Activated CD4-positive, alpha-beta T cell treated with anti-CD3 and anti-CD28 coated beads, Interleukin-2, Interleukin-4, amounts not matched to agents 100 ng/mL and 50 ng/mL, durations not matched to agents 16 hours and 8 hours (primary cell): ENCODE measurements around the gene ZNF189.
"Not testable (repeated sequence)": the region's sequence is repeated elsewhere in the genome, so short reads cannot be mapped to it uniquely, and the experiment has no call there.

Source experiments
- DNase-seq: peaks from one replicate; pipeline ENCODE4 v3.0.0-alpha.2; 2020; ENCODE audit warnings: low spot score

Gene ZNF189

DNA sequence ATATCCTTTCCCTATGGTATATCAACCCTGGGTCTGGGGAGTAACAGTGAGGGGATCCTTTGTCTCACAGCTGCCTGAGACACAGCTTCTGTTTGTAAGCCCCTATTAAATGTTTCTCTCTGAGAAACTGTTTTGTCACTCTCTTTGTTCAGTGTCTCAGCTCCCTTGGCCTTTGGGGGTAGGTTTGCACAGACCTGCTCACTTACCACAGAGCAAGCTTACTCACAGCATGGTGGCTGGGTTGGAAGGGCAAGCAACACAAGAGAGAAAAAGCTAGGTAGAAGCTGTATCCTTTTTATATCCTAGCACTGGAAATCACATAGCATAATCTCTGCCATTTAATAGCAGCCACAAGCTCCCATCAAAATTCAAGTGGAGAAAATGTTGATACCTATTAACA, 18.4 kb upstream of the ZNF189 start:
- DNase-seq: no peak

DNA sequence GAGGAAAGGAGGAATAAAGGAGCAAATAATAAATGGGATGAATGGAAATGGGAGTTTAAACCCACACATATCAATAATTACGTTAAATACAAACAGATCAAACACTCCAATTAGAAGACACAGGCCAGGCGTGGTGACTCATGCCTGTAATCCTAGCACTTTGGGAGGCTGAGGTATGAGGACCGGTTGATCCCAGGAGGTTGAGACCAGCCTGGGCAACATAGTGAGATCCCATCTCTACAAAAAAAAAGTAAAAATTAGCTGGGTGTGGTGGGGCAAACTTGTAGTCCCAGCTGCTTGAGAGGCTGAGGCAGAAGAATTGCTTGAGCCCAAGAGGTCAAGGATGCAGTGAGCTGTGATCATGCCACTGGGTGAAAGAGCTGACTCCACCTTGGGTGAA, 17.5 kb upstream of the ZNF189 start:
- DNase-seq: no peak

DNA sequence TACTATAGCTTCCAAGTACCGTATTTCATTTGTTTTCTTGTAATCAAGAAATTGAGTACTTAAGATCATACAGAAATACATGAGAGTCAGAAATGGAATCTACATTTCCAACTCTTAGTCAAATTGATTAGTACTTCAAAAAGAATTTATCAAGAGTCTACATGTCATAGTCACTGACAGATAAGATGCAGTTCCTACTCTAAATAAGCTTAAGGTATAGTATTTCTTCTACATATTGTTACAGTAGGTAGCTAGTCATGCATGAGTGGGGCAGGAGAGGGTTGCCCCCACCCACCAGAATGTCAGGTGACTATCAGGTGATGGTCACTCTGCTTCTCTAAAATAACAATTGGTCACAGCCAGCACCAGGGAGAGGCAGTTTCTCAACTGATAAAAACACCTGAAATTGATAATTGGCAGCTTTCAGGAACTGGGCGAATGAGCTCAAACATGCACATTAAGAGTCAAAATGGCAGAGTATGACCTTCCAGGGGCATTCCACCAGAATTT, 16.8 kb upstream of the ZNF189 start:
- no peak for DNase-seq

DNA sequence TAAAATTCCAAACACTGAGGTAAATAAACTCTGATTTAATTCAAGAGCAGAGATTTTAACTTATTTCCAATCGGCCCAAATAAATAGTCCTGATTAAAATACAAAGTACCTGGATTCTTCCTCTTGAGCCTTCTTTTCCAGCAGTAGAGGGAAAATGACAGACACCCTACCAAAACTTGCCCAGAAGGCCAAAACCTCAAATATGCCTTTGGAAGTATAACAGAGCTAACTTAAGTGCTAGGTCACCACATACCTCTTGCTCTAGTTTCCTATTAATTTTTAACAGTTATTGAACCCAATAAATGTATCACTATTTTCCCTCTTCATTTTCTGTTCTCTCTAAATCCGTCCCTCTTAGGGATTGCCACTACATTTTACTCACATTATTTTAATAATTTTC, 15.3 kb upstream of the ZNF189 start:
- no peak for DNase-seq

DNA sequence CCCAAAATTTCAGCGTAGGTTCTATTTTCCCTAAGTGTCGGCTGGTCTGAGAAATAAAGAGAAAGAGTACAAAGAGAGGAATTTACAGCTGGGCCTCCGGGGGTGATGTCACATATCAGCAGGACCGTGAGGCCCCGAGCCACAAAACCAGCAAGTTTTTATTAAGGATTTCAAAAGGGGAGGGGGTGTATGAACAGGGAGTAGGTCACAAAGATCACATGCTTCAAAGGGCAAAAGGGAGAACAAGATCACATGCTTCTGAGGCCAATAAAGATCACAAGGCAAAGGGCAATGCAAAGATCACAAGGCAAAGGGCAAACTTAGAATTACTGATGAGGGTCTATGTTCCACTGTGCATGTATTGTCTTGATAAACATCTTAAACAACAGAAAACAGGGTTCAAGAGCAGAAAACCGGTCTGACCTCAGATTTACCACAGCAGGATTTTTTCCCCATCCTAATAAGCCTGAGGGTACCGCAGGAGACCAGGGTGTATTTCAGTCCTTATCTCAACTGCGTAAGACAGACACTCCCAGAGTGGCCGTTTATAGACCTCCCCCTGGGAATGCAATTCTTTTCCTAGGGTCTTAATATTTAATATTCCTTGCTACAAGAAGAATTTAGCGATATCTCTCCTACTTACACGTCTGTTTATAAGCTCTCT, 13.6 kb upstream of the ZNF189 start, which contains the start of gene BAAT:
BAAT (minus strand) TSS at position 134 of the 664 bp plus-strand sequence. CDS start 13,602 bp downstream, outside the sequence.
- DNase-seq: not testable (repeated sequence)

DNA sequence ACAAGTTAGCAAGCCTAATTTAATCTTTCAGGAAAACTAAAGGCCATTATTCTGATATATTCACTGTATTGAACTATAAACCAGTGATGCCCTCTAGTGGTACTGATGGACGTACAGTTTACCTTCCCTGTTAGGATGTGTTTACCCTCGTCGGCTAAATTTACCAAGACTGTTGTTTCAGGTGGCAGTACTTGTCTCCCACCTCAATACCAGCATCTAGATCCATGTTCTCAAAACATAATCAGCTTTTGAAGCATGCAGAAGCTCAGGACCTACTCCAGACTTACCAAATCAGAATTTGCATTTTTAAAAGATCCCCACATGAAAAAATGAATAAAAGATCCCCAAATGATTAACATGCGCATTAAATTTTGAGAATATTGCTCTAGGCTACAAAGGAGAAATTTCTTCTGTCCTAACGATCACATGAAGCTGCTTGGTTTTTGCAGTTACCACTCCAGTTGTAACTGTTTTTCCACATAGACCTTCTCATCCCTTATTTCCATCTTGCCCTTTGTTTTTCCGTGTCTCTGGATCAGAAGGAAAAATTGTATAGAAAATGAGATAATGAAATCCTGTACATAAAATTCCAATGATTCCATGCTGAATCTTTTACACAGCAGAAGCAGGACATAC, 10.7 kb upstream of the ZNF189 start:
- DNase-seq: peak; percentile 35

DNA sequence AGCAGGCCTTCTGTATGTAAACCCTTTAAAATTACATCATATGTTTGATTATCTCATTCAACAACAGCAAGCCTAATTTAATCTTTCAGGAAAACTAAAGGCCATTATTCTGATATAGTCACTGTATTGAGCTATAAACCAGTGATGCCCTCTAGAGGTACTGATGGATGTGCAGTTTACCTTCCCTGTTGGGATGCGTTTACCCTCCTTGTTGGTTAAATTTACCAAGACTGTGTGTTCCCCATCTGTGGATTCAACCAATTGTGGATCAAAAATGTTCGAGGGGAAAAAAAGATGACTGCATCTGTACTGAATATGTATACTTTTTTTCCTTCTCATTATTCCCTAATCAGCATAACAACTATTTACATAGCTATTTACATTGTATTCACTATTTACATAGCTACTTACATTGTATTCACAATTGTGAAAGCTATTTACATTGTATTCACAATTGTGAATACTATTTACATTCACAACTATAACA, 10.1 kb upstream of the ZNF189 start:
- no peak for DNase-seq

DNA sequence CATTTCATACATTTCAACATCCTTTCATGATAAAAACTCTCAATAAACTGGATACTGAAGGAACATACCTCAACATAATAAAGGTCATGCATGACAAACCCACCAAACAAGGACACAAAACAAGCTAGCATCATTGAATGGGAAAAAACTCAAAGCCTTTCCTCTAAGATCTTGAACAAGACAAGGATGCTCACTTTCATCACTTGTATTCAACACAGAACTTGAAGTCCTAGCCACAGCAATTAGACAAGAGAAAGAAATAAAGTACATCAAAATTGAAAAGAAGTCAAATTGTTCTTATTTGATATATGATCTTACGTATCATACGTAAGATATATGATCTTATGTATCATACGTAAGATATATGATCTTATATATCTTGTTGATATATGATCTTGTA, 5.5 kb upstream of the ZNF189 start:
- no peak for DNase-seq

DNA sequence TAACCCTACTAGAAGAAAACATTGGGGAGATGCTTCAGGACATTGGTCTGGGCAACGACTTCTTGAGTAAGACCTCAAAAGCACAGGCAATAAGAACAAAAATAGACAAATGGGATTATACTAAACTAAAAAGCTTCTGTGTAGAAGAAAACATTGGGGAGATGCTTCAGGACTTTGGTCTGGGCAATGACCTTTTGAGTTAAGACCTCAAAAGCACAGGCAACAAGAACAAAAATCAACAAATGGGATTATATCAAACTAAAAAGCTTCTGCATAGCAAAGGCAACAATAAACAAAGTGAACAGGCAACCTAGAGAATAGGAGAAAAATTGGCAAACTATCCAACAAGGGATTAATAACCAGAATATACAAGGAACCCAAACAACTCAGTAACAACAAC, 4.0 kb upstream of the ZNF189 start:
- no peak for DNase-seq

DNA sequence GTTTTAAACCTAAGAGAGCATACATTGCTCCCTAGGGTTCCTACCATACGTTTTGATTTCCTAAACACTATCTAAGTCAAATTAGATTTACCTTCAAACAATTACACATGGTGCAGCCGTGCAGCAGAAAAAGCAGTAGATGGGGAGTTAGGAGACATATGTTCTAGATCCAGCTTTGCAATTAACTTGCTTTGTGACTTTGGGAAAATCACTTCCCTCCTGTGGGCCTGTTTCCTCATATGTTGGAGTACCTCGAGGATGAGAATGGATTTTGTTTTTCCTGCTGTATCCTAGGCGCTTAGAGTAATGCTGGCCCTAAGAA, 944 bp upstream of the ZNF189 start:
- DNase-seq: no peak

DNA sequence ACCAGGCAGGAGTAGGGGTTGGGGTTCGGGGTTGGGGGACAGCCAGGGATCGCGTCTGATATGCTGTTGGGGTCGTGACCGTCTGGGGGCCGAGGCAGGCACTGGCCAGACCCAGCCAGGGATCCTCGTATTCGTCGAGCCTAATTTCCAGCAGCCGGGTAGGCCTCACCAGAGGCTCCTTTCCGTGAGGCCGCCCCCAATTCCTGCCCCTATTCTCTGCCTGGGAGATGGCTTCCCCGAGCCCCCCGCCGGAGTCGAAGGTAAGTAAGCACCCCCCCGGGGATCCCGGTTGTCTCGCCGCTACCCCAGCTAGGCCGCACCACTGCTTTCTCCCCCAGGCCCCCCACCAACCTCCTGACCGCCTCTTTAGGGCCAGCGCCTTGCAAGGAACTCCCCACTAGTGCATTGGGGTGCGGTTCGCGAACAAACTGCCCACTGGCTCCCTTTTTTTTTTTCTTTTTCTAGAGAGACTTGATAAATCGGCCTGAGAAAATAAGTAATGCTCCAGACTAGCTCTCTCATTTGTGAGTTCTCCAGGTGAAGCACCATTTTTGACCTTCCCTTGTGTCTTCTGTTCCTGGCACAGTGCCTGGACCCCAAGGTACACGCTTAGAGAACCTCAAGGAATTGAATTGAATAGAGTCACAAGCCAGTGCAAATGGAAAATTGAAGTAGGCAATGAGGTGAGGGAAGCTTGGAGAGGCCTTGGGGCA, 435 bp downstream of the ZNF189 start:
- no peak for DNase-seq

DNA sequence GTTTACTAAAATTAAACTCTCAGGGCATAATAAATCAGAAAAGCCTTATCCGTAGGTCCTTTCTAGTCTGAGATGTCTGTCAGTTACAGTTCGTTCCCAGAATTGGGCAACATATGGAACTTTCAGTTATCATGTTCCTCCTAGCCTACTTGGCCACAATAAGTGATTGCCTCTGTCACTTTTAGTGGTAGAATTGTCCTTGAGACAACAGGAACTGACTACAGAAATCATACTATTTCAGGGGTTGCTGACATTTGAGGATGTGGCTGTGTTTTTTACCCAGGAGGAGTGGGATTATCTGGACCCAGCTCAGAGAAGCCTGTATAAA, 956 bp downstream of the ZNF189 start:
- DNase-seq: no peak

DNA sequence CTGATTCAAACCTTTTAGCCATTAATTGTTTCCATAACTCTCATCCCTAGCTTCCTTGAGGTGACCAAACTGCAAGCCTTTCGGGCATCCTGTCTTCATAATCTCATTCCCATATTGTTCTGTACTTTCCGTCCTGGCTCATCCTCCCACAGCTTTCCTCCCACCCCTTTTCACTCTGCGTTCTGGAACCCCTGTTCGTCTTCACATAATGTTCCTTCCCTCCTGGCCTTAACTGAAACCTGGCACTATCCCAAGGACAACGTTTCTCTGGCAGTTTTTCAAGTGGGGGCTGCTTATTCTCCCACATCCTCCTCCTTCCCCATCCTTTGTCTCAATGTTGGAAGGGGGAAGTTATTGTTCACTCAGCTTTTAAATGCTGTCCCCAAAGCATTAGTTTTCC, 1.5 kb downstream of the ZNF189 start:
- no peak for DNase-seq

DNA sequence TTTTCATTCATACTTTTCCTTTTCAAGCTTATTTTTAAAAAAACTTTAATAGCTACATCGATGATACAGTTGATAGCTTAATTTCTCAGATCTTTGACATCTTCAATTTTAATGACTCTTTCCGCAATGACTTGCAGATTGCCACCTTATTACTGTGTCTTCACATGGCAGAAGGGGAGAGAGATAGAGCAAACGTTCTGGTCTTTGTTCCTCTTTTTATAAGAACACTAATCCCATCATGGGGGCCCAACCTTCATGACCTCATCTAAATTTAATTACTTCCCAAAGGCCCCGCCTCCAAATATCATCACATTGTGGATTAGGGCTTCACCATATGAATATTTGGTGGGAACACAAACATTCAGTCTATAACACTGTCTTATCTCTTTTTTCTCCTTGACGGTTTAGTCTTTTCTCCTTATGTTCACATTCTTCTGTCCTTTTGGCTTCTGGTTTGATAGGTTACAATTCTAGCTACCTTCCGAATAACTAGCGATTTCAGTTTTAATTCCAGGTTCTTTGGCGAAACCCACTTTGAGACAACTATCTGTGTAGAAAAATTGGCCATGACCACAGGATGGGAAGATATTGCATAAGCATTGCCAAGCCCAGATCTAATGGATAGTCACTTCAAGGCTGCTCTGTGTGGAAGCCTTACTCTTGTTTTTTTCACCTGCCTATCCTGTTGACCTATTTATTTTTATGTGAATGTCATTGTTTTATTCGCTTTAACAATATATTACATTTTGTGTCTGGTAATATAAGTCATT, 5.0 kb downstream of the ZNF189 start:
- no peak for DNase-seq

DNA sequence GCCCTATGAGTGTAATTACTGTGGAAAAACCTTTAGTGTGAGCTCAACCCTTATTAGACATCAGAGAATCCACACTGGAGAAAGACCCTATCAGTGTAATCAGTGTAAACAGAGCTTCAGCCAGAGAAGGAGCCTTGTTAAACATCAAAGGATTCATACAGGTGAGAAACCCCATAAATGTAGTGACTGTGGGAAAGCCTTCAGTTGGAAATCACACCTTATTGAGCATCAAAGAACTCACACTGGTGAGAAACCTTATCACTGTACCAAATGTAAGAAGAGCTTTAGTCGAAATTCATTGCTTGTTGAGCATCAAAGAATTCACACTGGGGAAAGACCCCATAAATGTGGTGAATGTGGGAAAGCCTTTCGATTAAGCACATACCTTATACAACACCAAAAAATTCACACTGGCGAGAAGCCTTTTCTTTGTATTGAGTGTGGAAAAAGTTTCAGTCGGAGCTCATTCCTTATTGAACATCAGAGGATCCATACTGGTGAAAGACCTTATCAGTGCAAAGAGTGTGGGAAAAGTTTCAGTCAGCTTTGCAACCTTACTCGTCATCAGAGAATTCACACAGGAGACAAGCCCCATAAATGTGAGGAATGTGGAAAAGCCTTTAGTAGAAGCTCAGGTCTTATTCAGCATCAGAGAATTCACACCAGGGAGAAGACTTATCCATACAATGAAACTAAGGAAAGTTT, 9.9 kb downstream of the ZNF189 start:
- DNase-seq: no peak

DNA sequence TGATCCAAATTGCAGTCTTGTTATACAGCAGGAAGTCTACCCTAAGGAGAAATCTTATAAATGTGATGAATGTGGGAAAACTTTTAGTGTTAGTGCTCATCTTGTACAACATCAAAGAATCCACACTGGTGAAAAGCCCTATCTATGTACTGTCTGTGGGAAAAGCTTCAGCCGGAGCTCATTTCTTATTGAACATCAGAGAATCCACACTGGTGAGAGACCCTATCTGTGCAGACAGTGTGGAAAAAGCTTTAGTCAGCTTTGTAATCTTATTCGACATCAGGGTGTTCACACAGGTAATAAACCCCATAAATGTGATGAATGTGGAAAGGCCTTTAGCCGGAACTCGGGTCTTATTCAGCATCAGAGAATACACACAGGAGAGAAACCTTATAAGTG, 10.4 kb downstream of the ZNF189 start:
- DNase-seq: no peak

DNA sequence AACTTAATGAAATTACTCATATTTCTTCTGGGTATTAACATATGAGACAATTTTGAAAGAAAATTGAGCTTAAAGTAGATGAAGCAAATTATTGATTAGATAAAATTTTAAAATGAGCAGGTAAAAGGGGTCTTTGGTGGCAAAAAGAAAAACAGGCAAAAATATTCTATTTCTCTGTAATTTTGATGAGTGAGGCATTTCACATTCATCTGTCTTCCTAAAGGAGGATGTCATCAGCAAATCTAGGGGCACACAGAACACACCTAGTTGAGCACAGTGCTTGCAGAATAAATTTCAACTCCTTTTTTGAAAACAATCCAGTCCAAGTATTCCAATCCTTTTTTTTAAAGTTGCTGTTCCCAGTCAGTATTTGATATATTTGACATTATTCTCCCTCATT, 16.2 kb downstream of the ZNF189 start:
- no peak for DNase-seq

DNA sequence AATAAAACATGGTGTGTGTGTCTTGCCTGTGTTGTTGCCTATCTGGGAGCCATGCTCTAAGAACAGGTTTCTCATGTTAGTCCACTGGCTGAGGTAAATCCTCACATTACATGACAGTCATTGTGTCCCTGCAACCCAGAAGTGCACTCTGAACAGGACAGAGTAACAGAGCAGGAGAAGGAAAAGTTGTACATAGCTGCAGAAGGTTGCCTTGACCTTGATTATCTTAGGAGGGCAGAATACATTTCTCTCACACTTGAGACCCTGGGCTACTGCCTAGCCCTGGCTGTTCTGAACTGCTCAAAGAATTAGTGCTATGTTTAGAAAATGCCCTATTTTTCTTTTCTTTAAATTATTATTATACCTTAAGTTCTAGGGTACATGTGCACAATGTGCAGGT, 16.9 kb downstream of the ZNF189 start:
- DNase-seq: no peak

DNA sequence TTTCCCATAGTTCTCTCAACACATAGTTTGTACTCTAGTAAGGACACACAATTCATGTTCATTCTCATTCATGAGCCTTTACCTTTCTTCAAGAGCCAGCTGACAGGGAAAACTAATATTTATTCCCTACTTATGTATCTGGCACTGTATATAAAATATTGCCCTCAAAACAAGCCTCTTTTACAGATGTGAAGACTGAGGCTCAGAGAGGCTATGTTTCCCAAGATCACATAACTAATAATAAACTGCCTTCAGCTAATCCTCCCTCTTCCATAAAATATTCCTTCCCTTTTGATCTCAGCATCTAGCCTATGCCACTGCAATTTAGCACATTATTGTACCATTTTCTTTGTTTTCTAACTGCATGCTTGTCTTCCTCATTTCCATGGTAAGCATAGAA, 18.7 kb downstream of the ZNF189 start:
- DNase-seq: no peak

DNA sequence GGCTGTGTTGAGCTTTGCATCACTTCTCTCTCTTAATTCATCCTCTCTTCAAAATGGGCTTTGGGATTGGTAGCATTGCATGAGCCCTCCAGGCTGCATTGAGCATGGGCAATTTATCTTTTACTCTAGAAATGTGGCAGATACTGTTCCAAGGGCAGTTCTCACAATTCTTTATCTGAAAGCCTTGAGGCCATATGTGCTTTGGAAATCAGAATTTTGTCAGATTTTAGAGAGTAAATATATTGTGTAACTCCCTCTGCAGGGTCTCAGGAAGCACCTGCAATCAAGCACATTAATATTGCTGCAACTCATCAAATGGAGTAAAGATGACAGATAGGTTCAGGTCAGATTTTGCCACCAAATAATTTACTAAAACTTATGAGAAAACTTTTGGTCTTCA, 19.3 kb downstream of the ZNF189 start:
- no peak for DNase-seq

DNA sequence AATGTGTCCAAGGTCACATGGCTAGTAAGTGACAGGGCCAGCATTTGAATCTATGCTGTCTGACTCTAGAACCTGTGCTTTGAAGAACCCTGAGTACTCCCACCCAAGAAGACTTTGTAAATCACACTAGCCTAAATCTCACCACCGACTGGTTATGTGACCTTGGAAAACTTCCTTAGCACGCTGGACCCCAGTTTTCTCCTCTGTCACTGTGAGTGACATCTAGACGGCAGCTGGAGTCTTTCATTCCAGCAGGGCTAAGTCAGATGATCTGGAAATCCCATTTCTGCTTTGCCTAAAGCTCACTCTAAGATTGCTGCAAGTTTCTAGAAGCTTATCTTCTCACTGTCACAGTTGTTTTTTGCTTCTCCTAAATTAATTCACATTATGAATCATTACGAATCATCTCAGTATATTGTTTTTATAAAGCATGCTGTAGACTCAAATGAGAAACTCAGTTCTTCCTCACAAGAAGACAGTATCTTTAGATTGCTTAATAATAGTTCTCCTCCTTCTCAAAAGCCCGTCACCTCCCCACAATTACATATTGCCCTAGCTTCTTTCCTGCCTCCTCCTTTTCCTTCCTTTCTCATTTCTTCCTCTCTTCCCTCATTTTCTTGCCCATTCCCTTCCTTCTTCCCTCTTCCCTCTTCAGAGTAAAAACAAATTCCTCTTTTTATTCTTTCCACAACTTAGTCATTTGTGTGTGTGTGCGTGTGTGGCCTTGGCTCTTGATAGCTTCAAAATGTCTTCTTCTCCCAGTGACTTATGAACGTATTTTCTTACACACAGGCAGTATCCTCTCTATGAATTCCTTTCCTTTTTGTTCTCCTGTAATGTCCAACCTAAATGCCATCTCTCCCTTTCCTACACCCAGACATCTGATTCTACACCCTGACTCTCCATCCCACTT, 20.1 kb downstream of the ZNF189 start:
- no peak for DNase-seq
